Endothelial cell of hepatic sinusoid (primary cell): Measurements from ENCODE around the gene OR2A7.
"Not testable (repeated sequence)": the region's sequence is repeated elsewhere in the genome, so short reads cannot be mapped to it uniquely, and the experiment has no call there.

ENCODE experiments used
- in situ Hi-C: cut with HindIII; loops from 2 replicates; pipeline ENCODE4 v1.10.0; 2017; ENCODE audit warnings: low sequenced_read_pairs

The OR2A7 gene

GRCh38 chr7:144264692-144265091 is at the start of gene OR2A7:
Gene OR2A7, minus strand, starts transcription at chr7:144264792. Its CDS starts 5,164 bp downstream, at chr7:144259628.
- in situ Hi-C loops = not testable (repeated sequence)

GRCh38 chr7:144311872-144312469 is 47.4 kb upstream of the OR2A7 start, which contains the start of gene OR2A1:
Gene OR2A1, plus strand, starts transcription at chr7:144312419. Its CDS starts 5,706 bp downstream, at chr7:144318125.
- in situ Hi-C loops = not testable (repeated sequence)

- in situ Hi-C loops = not testable (repeated sequence)
Observed at GRCh38 chr7:144311218-144311617, 46.6 kb upstream of the OR2A7 start.

GRCh38 chr7:144309702-144310101 is 45.1 kb upstream of the OR2A7 start:
- in situ Hi-C loops = not testable (repeated sequence)

GRCh38 chr7:144305156-144305555 is 40.6 kb upstream of the OR2A7 start:
- in situ Hi-C loops = not testable (repeated sequence)

- in situ Hi-C loops = not testable (repeated sequence)
Observed at GRCh38 chr7:144303607-144304006, 39.0 kb upstream of the OR2A7 start.

- in situ Hi-C loops = not testable (repeated sequence)
Observed at GRCh38 chr7:144302578-144303303, 38.1 kb upstream of the OR2A7 start.

GRCh38 chr7:144293794-144294499 is 29.4 kb upstream of the OR2A7 start:
- in situ Hi-C loops = not testable (repeated sequence)

GRCh38 chr7:144292384-144293161 is 28.0 kb upstream of the OR2A7 start:
- in situ Hi-C loops = not testable (repeated sequence)

- in situ Hi-C loops = not testable (repeated sequence)
Observed at GRCh38 chr7:144291607-144292006, 27.0 kb upstream of the OR2A7 start.

- in situ Hi-C loops = not testable (repeated sequence)
Observed at GRCh38 chr7:144287171-144287784, 22.7 kb upstream of the OR2A7 start.

- in situ Hi-C loops = not testable (repeated sequence)
Observed at GRCh38 chr7:144283716-144284115, 19.1 kb upstream of the OR2A7 start.

GRCh38 chr7:144282490-144282889 is 17.9 kb upstream of the OR2A7 start:
- in situ Hi-C loops = not testable (repeated sequence)

- in situ Hi-C loops = not testable (repeated sequence)
Observed at GRCh38 chr7:144281981-144282380, 17.4 kb upstream of the OR2A7 start.

- in situ Hi-C loops = not testable (repeated sequence)
Observed at GRCh38 chr7:144280010-144280409, 15.4 kb upstream of the OR2A7 start.

- in situ Hi-C loops = not testable (repeated sequence)
Observed at GRCh38 chr7:144275281-144275680, 10.7 kb upstream of the OR2A7 start.

GRCh38 chr7:144269188-144269587 is 4.6 kb upstream of the OR2A7 start, which contains the start of gene CTAGE8:
Gene CTAGE8, minus strand, starts transcription at chr7:144269288. Its CDS starts 38 bp downstream, at chr7:144269250.
- in situ Hi-C loops = not testable (repeated sequence)

GRCh38 chr7:144262128-144262527 is 2.5 kb downstream of the OR2A7 start:
- in situ Hi-C loops = not testable (repeated sequence)

GRCh38 chr7:144259067-144259466 is 5.5 kb downstream of the OR2A7 start:
- in situ Hi-C loops = not testable (repeated sequence)

- in situ Hi-C loops = no loop called here
Observed at GRCh38 chr7:144256112-144256511, 8.5 kb downstream of the OR2A7 start.
